Gastrocnemius medialis (tissue), 4 donors: ENCODE measurements around the gene RPS8. TPM values are rescaled to one million over a fixed set of nuclear protein-coding genes. Genes with fewer than 3 reads are reported as not detected.

Source experiments
- ATAC-seq, 2 donors: fragments of 150-250 bp; one replicate each; pipeline ENCODE4 v1.9.1; 2016
- DNase-seq, 2 donors: peaks; one replicate each; pipeline ENCODE4 v3.0.0-alpha.2; 2019
- H3K27ac ChIP-seq, 4 donors: fragments of 200-600 bp; sonication (generic); 1 replicate in 1 of 4; 2 replicates in 3 of 4; pipeline ENCODE4 v1.5.1; 2016 to 2018; ENCODE audit warnings: mild to moderate bottlenecking in 2 of 4, moderate library complexity in 1 of 4
- H3K27me3 ChIP-seq, 3 donors: fragments of 200-600 bp; sonication (generic) in 2 of 3; 1 replicate in 1 of 3; 2 replicates in 2 of 3; pipeline versions ENCODE4 v1.5.1 to v1.6.0; 2016 to 2019; ENCODE audit warnings: mild to moderate bottlenecking in 1 of 3, moderate library complexity in 1 of 3
- H3K36me3 ChIP-seq, 2 donors: fragments of 200-600 bp; sonication (generic) in 1 of 2; one replicate each; pipeline ENCODE4 v1.5.1; 2017 to 2018
- H3K4me1 ChIP-seq, 2 donors: fragments of 200-600 bp; sonication (generic) in 1 of 2; one replicate each; pipeline ENCODE4 v1.5.1; 2016 to 2017; ENCODE audit warnings: mild to moderate bottlenecking in 2 of 2
- H3K4me3 ChIP-seq, 4 donors: fragments of 200-600 bp; sonication (generic) in 3 of 4; 1 replicate in 1 of 4; 2 replicates in 3 of 4; pipeline ENCODE4 v1.5.1; 2016 to 2019; ENCODE audit warnings: mild to moderate bottlenecking in 2 of 4
- H3K9me3 ChIP-seq, 3 donors: fragments of 200-600 bp; sonication (generic) in 2 of 3; 1 replicate in 1 of 3; 2 replicates in 2 of 3; pipeline ENCODE4 v1.5.1; 2016 to 2019
- CTCF ChIP-seq, 5 experiments: fragments of 450-650 bp in 3 of 5; fragments of 200-600 bp in 2 of 5; sonication (generic) in 2 of 5; IDR thresholded peaks in 4 of 5; conservative IDR thresholded peaks in 1 of 5; 1 replicate in 4 of 5; 2 replicates in 1 of 5; pipeline ENCODE4 v1.5.1; 2016 to 2019; ENCODE audit warnings: antibody characterized with exemption in 5 of 5, mild to moderate bottlenecking in 3 of 5, moderate library complexity in 3 of 5
- POLR2A ChIP-seq, 2 donors: fragments of 450-650 bp; IDR thresholded peaks; one replicate each; pipeline ENCODE4 v1.6.1; 2017; ENCODE audit warnings: antibody characterized with exemption in 2 of 2, mild to moderate bottlenecking in 2 of 2, moderate library complexity in 2 of 2
- in situ Hi-C, 4 donors: fragments of 200-750 bp; cut with MboI; loops; one replicate each; pipeline versions ENCODE4 v1.15.0 to v1.8.0; 2017; ENCODE audit warnings: low sequenced_read_pairs in 4 of 4
- intact Hi-C: fragments of 100-400 bp; cut with DNase I; formaldehyde crosslinking; loops from one replicate; pipeline ENCODE4 v1.15.1; 2023; ENCODE audit warnings: low total_unique reads
- total RNA-seq, 4 donors: library from RNA; depleted of rRNA; stranded (reverse); fragments of >200 nt; gene quantifications; one replicate each; pipeline versions ENCODE4 v1.1.0 to v1.2.3, GENCODE V29; 2016

The RPS8 gene
- total RNA-seq, 4 donors from 2014 or later = 1,137 to 2,085 (median 1,818) TPM

GRCh38 chr1:44807364-44808062 is 32.2 kb downstream of the RPS8 start:
- Histone ChIP-seq H3K27me3 (no peaks in the 10 kb centered on the region), H3K27ac (peak overlapping the region; percentile 84 to 94 (median 92)), H3K36me3 (peaks cover 0 to 18% of the 10 kb centered on the region in 2 donors), H3K4me3 (peak overlapping the region; percentile 19 to 42 (median 32)), H3K9me3 (no peaks in the 10 kb centered on the region), H3K4me1 (peaks cover 30 to 64% of the 10 kb centered on the region in 2 donors)
- TF ChIP-seq POLR2A (IDR thresholded peaks at IDR 0.05) (peak; percentile 36 to 52), CTCF (IDR thresholded peaks at IDR 0.05 in 4 of 5, conservative IDR thresholded peaks at IDR 0.05 in 1 of 5) (peak in 1 of 5 experiments; percentile 19)
- intact Hi-C loops (no loop called here), in situ Hi-C loops (no loop called here)
- peak; percentile 88 to 96 for DNase-seq
- peak; percentile 77 to 87 for ATAC-seq

GRCh38 chr1:44808063-44808937 is 33.0 kb downstream of the RPS8 start, which contains the start of gene BTBD19:
Gene BTBD19, plus strand, starts transcription at chr1:44808523. Its CDS starts 298 bp downstream, at chr1:44808821.
- in situ Hi-C loops = no loop called here
- TF ChIP-seq CTCF (IDR thresholded peaks at IDR 0.05 in 4 of 5, conservative IDR thresholded peaks at IDR 0.05 in 1 of 5) (no peak), POLR2A (IDR thresholded peaks at IDR 0.05) (peak; percentile 10 to 29)
- no peaks in the 10 kb centered on the region for H3K9me3 ChIP-seq
- peak; percentile 51 to 71 for DNase-seq
- H3K36me3 ChIP-seq = peaks cover 0 to 18% of the 10 kb centered on the region in 2 donors
- H3K4me3 ChIP-seq = peak within 1 kb of the TSS; percentile 28 to 42 (median 37)
- H3K4me1 ChIP-seq = peaks cover 36 to 62% of the 10 kb centered on the region in 2 donors
- ATAC-seq = peak; percentile 34 to 51
- peak within 1 kb of the TSS; percentile 84 to 94 (median 92) for H3K27ac ChIP-seq
- no peaks in the 10 kb centered on the region for H3K27me3 ChIP-seq
- intact Hi-C loops = no loop called here

- DNase-seq (no peak), ATAC-seq (no peak)
- Histone ChIP-seq H3K27me3 (no peaks in the 10 kb centered on the region), H3K4me1 (peaks cover 39 to 60% of the 10 kb centered on the region in 2 donors), H3K9me3 (no peaks in the 10 kb centered on the region), H3K36me3 (peaks cover 0 to 16% of the 10 kb centered on the region in 2 donors), H3K4me3 (peak overlapping the region; percentile 28 to 42 (median 37)), H3K27ac (peak overlapping the region; percentile 84 to 94 (median 92))
- intact Hi-C loops = no loop called here
- TF ChIP-seq CTCF (IDR thresholded peaks at IDR 0.05 in 4 of 5, conservative IDR thresholded peaks at IDR 0.05 in 1 of 5) (no peak), POLR2A (IDR thresholded peaks at IDR 0.05) (peak in 1 of 2 donors; percentile 9)
- in situ Hi-C loops = no loop called here
Observed at GRCh38 chr1:44808938-44809917, 33.9 kb downstream of the RPS8 start.
